HepG2 (cell line): ENCODE measurements around the gene COLQ. TPM values are rescaled to one million over a fixed set of nuclear protein-coding genes. Genes with fewer than 3 reads are reported as not detected.

Source experiments
- ATAC-seq: fragments of 200-7000 bp; cut with Tn5 transposase; 3 replicates; pipeline ENCODE4 v1.9.1; 2020; ENCODE audit warnings: mild to moderate bottlenecking, moderate library complexity
- BruUV-seq: library from RNA; stranded (reverse); fragments of 400-500 nt; replicated peaks from 2 replicates; lab custom pipeline; 2021; lab: Mats Ljungman, UMichigan
- CTCF ChIA-PET: fragments of 300-600 bp; formaldehyde crosslinking; extraction: SDS; loops from one replicate; lab custom pipeline; 2021; ENCODE audit warnings: low total read pairs, inconsistent platforms, low intra/inter-chr PET ratio; lab: Yijun Ruan, JAX
- POLR2A ChIA-PET: fragments of 350-600 bp; sonication (Branson Sonifier 250); formaldehyde crosslinking; loops from one replicate; lab custom pipeline; 2020; ENCODE audit warnings: antibody characterized with exemption, inconsistent platforms; lab: Yijun Ruan, JAX
- DNase-seq: peaks from one replicate; pipeline ENCODE4 v3.0.0-alpha.2; 2015; ENCODE audit warnings: low spot score
- FAIRE-seq: peaks from 3 replicates; lab custom pipeline; 2011; peaks lifted over from hg19 to GRCh38; lab: Jason Lieb, UNC
- H2AFZ ChIP-seq: one replicate; pipeline ENCODE4 v1.6.1; 2011; ENCODE audit warnings: low read length, inconsistent platforms
- H3K27ac ChIP-seq: fragments of 300-600 bp; 3 replicates; pipeline ENCODE4 v1.8.0; 2011; ENCODE audit warnings: mixed run types, mild to moderate bottlenecking, mixed read lengths, low read length, inconsistent platforms; ENCODE audit not compliant: insufficient read depth; ENCODE audit errors: extremely low read length
- H3K27me3 ChIP-seq, 2 experiments: fragments of 200-600 bp in 1 of 2; 2 replicates in 1 of 2; 3 replicates in 1 of 2; pipeline versions ENCODE4 v1.6.0 to v1.8.0; 2011; ENCODE audit warnings: low read length in 2 of 2, mild to moderate bottlenecking in 2 of 2, moderate library complexity in 2 of 2, inconsistent platforms in 1 of 2; ENCODE audit not compliant: insufficient read depth in 2 of 2, control insufficient read depth in 1 of 2
- H3K36me3 ChIP-seq, 2 experiments: fragments of 200-600 bp in 1 of 2; replicated peaks in 1 of 2; 2 replicates in 1 of 2; 3 replicates in 1 of 2; pipeline versions ENCODE4 v1.5.1 to v1.8.0; 2011; ENCODE audit warnings: low read length in 2 of 2, inconsistent platforms in 1 of 2; ENCODE audit not compliant: insufficient read depth in 2 of 2, control insufficient read depth in 1 of 2
- H3K4me1 ChIP-seq: 2 replicates; pipeline ENCODE4 v1.5.1; 2012; ENCODE audit warnings: low read length, inconsistent platforms; ENCODE audit not compliant: insufficient read depth
- H3K4me2 ChIP-seq: 2 replicates; pipeline ENCODE4 v1.6.0; 2011; ENCODE audit warnings: low read depth, low read length, inconsistent platforms
- H3K4me3 ChIP-seq, 3 experiments: fragments of 200-600 bp in 1 of 3; sonication (generic), shearing (Covaris generic) in 1 of 3; replicated peaks in 1 of 3; 2 replicates each; pipeline ENCODE4 v1.5.1; 2011 to 2016; ENCODE audit warnings: low read length in 3 of 3, inconsistent platforms in 2 of 3, low read depth in 2 of 3, mild to moderate bottlenecking in 2 of 3, control low read depth in 1 of 3, mixed read lengths in 1 of 3; ENCODE audit not compliant: insufficient read depth in 1 of 3
- H3K79me2 ChIP-seq: one replicate; pipeline ENCODE4 v1.6.1; 2011; ENCODE audit warnings: low read length, inconsistent platforms; ENCODE audit not compliant: insufficient read depth
- H3K9ac ChIP-seq: 2 replicates; pipeline ENCODE4 v1.6.0; 2011; ENCODE audit warnings: mild to moderate bottlenecking, low read depth, low read length, inconsistent platforms; ENCODE audit not compliant: insufficient read depth
- H3K9me3 ChIP-seq: 2 replicates; pipeline ENCODE4 v1.5.1; 2012; ENCODE audit warnings: mild to moderate bottlenecking, low read length
- H4K20me1 ChIP-seq: 2 replicates; pipeline ENCODE4 v1.6.0; 2011; ENCODE audit warnings: inconsistent platforms, mild to moderate bottlenecking, low read length, moderate library complexity; ENCODE audit not compliant: insufficient read depth
- AKAP8 ChIP-seq: sonication (generic); formaldehyde crosslinking; IDR thresholded peaks from 2 replicates; pipeline ENCODE4 v1.5.1; 2020; ENCODE audit warnings: mild to moderate bottlenecking, missing genetic modification reagents
- BHLHE40 ChIP-seq: IDR thresholded peaks from 2 replicates; pipeline ENCODE4 v1.6.1; 2011; ENCODE audit warnings: low read length, improper control_type of control experiment
- CEBPG ChIP-seq: IDR thresholded peaks from 2 replicates; pipeline ENCODE4 v1.6.1; 2016
- EHMT2 ChIP-seq: fragments of 200-600 bp; sonication (generic); IDR thresholded peaks from 2 replicates; pipeline ENCODE4 v1.7.0; 2017; ENCODE audit warnings: antibody characterized with exemption, low read depth, low read length, borderline replicate concordance
- FLYWCH1 ChIP-seq: sonication (generic); formaldehyde crosslinking; IDR thresholded peaks from 2 replicates; pipeline ENCODE4 v1.8.1; 2023; ENCODE audit warnings: mild to moderate bottlenecking, missing genetic modification reagents
- HMG20B ChIP-seq: conservative IDR thresholded peaks from 2 replicates; pipeline ENCODE4 v1.6.1; 2016; ENCODE audit warnings: missing genetic modification reagents, missing compliant biosample characterization
- MBD4 ChIP-seq: IDR thresholded peaks from 2 replicates; pipeline ENCODE4 v1.6.1; 2012; ENCODE audit warnings: low read length, inconsistent platforms, borderline replicate concordance
- SNRNP70 ChIP-seq: fragments of 200-400 bp; formaldehyde crosslinking; IDR thresholded peaks from 2 replicates; pipeline ENCODE4 v1.6.1; 2017; ENCODE audit warnings: mild to moderate bottlenecking, low read depth, low read length, moderate library complexity
- YY1 ChIP-seq: IDR thresholded peaks from 2 replicates; pipeline ENCODE4 v1.6.1; 2011; ENCODE audit warnings: low read length, low read depth, moderate library complexity, mild to moderate bottlenecking; ENCODE audit not compliant: insufficient read depth, insufficient replicate concordance
- ZFP36L1 ChIP-seq: sonication (generic); formaldehyde crosslinking; IDR thresholded peaks from 2 replicates; pipeline ENCODE4 v1.8.0; 2022; ENCODE audit warnings: mild to moderate bottlenecking, missing genetic modification reagents, moderate library complexity
- ZFP37 ChIP-seq: sonication (generic); formaldehyde crosslinking; IDR thresholded peaks from 2 replicates; pipeline ENCODE4 v1.4.0; 2020; ENCODE audit warnings: missing genetic modification reagents, borderline replicate concordance
- ZNF552 ChIP-seq: sonication (generic); formaldehyde crosslinking; IDR thresholded peaks from 2 replicates; pipeline ENCODE4 v1.9.0; 2022; ENCODE audit warnings: missing genetic modification reagents, mild to moderate bottlenecking, borderline replicate concordance
- WGBS: methylation state at CpG from one replicate; pipeline ENCODE4 v1.1.6; 2017; ENCODE audit warnings: low lambda C conversion rate; 5-methylcytosine and 5-hydroxymethylcytosine counted together
- in situ Hi-C: cut with HindIII; loops from 2 replicates; pipeline ENCODE4 v1.10.0; 2017; ENCODE audit warnings: low pct_unique_long_range_greater_than_20kb; ENCODE audit not compliant: extremely low pct_ligation_motif_present
- intact Hi-C: fragments of 100-400 bp; cut with micrococcal nuclease; formaldehyde crosslinking; loops from one replicate; pipeline ENCODE4 v1.10.0; 2022; ENCODE audit not compliant: unreplicated experiment
- polyA plus RNA-seq, 8 experiments: library from polyadenylated mRNA; depleted of rRNA in 3 of 8; stranded (reverse) in 7 of 8; unstranded in 1 of 8; fragments of >200 nt; fragmentation: Illumina TruSeq in 4 of 8; extraction: Trizol in 4 of 8; gene quantifications; 2 replicates each; pipeline versions ENCODE4 v1.2.1 to v1.2.3, GENCODE V29; 2011 to 2016; ENCODE audit warnings: low read depth in 4 of 8, missing spikeins in 1 of 8, mixed read lengths in 1 of 8; ENCODE audit not compliant: insufficient read depth in 1 of 8
- total RNA-seq, 5 experiments: library from RNA; depleted of rRNA; stranded (reverse); fragments of >200 nt; fragmentation: Illumina TruSeq; extraction: Trizol; gene quantifications; 2 replicates each; pipeline ENCODE4 v1.2.3, GENCODE V29; 2016; ENCODE audit warnings: low read depth in 1 of 5
- TF ChIP-seq, protein P1 (sequence below): IDR thresholded peaks from 2 replicates; pipeline ENCODE4 v1.6.1; 2016; ENCODE audit warnings: low read depth, missing genetic modification reagents, missing compliant biosample characterization
- TF ChIP-seq, protein P2 (sequence below): sonication (generic); formaldehyde crosslinking; IDR thresholded peaks from 2 replicates; pipeline ENCODE4 v1.5.0; 2020; ENCODE audit warnings: mild to moderate bottlenecking, missing genetic modification reagents
- TF ChIP-seq, protein P3 (sequence below): sonication (generic); formaldehyde crosslinking; IDR thresholded peaks from 2 replicates; pipeline ENCODE4 v1.5.0; 2020; ENCODE audit warnings: missing genetic modification reagents
- TF ChIP-seq, protein P4 (sequence below): sonication (generic); formaldehyde crosslinking; IDR thresholded peaks from 2 replicates; pipeline ENCODE4 v1.4.0; 2020; ENCODE audit warnings: missing genetic modification reagents

COLQ gene
- total and polyA plus RNA-seq, 2 of the 13 experiments (the other 11 are each of a cell fraction or from before 2014, with no cell fraction given): 0.31 to 0.46 TPM

DNA sequence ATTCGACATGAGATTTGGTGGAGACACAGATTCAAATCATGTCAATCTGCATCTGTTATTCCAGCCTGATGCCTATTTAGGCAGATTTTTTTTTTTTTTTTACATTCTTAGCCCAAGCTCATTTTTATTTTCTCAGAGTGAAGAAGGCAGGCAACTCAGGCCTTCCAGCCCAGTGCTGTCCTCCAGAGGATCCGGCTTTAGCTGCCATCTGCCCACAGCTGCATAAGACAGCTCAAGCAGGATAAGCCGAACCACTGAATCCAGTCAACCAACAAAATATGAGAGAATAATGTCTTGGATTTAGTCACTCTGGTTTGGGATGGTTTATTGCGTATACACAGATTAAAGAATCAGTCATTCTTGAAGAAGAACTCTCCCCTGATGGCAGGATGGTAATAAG, 19.9 kb upstream of the COLQ start:
- Histone ChIP-seq H3K4me2 (no peak overlapping the region), H2AFZ (no peak overlapping the region), H3K4me3 (no peak overlapping the region), H3K4me1 (no peaks in the 10 kb centered on the region), H3K27ac (no peak overlapping the region), H3K79me2 (no peaks in the 10 kb centered on the region), H3K36me3 (no peaks in the 10 kb centered on the region), H3K9me3 (no peaks in the 10 kb centered on the region), H4K20me1 (no peaks in the 10 kb centered on the region), H3K9ac (no peak overlapping the region), H3K27me3 (no peaks in the 10 kb centered on the region)
- intact Hi-C loops: no loop called here
- no peak for FAIRE-seq
- ChIA-PET CTCF (no interaction called here), POLR2A (no interaction called here)
- 68% methylated on average over 4 of the region's 4 CpGs for WGBS
- in situ Hi-C loops: no loop called here
- no peak for DNase-seq
- no TSS peak for BruUV-seq
- ATAC-seq: no peak
- TF ChIP-seq EHMT2 (no peak), HMG20B (CRISPR knock-in tag) (no peak), MBD4 (no peak), SNRNP70 (no peak), ZFP37 (CRISPR knock-in tag) (no peak), ZNF552 (no peak), CEBPG (CRISPR knock-in tag) (no peak), YY1 (no peak), AKAP8 (CRISPR knock-in tag) (no peak), FLYWCH1 (CRISPR knock-in tag) (no peak), BHLHE40 (no peak), ZFP36L1 (CRISPR knock-in tag) (no peak)
- TF ChIP-seq, protein P1, sequence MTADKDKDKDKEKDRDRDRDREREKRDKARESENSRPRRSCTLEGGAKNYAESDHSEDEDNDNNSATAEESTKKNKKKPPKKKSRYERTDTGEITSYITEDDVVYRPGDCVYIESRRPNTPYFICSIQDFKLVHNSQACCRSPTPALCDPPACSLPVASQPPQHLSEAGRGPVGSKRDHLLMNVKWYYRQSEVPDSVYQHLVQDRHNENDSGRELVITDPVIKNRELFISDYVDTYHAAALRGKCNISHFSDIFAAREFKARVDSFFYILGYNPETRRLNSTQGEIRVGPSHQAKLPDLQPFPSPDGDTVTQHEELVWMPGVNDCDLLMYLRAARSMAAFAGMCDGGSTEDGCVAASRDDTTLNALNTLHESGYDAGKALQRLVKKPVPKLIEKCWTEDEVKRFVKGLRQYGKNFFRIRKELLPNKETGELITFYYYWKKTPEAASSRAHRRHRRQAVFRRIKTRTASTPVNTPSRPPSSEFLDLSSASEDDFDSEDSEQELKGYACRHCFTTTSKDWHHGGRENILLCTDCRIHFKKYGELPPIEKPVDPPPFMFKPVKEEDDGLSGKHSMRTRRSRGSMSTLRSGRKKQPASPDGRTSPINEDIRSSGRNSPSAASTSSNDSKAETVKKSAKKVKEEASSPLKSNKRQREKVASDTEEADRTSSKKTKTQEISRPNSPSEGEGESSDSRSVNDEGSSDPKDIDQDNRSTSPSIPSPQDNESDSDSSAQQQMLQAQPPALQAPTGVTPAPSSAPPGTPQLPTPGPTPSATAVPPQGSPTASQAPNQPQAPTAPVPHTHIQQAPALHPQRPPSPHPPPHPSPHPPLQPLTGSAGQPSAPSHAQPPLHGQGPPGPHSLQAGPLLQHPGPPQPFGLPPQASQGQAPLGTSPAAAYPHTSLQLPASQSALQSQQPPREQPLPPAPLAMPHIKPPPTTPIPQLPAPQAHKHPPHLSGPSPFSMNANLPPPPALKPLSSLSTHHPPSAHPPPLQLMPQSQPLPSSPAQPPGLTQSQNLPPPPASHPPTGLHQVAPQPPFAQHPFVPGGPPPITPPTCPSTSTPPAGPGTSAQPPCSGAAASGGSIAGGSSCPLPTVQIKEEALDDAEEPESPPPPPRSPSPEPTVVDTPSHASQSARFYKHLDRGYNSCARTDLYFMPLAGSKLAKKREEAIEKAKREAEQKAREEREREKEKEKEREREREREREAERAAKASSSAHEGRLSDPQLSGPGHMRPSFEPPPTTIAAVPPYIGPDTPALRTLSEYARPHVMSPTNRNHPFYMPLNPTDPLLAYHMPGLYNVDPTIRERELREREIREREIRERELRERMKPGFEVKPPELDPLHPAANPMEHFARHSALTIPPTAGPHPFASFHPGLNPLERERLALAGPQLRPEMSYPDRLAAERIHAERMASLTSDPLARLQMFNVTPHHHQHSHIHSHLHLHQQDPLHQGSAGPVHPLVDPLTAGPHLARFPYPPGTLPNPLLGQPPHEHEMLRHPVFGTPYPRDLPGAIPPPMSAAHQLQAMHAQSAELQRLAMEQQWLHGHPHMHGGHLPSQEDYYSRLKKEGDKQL (CRISPR knock-in tag): no peak
- TF ChIP-seq, protein P2, sequence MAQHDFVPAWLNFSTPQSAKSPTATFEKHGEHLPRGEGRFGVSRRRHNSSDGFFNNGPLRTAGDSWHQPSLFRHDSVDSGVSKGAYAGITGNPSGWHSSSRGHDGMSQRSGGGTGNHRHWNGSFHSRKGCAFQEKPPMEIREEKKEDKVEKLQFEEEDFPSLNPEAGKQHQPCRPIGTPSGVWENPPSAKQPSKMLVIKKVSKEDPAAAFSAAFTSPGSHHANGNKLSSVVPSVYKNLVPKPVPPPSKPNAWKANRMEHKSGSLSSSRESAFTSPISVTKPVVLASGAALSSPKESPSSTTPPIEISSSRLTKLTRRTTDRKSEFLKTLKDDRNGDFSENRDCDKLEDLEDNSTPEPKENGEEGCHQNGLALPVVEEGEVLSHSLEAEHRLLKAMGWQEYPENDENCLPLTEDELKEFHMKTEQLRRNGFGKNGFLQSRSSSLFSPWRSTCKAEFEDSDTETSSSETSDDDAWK (CRISPR knock-in tag): no peak
- TF ChIP-seq, protein P3, sequence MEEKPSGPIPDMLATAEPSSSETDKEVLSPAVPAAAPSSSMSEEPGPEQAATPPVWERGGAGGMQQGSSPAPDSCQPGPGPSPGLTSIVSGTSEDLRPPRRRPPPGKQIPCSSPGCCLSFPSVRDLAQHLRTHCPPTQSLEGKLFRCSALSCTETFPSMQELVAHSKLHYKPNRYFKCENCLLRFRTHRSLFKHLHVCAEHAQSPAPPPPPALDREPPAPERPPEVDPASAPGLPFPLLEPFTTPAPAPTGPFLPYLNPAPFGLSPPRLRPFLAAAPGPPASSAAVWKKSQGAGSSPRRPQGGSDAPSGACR: no peak
- TF ChIP-seq, protein P4, sequence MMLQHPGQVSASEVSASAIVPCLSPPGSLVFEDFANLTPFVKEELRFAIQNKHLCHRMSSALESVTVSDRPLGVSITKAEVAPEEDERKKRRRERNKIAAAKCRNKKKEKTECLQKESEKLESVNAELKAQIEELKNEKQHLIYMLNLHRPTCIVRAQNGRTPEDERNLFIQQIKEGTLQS (CRISPR knock-in tag): no peak
